ENCODE measurements around the gene C8A. TPM values are rescaled to one million over a fixed set of nuclear protein-coding genes. Genes with fewer than 3 reads are reported as not detected.

The C8A gene
- total and polyA plus RNA-seq, 2 of the 13 experiments (the other 11 are each of a cell fraction or from before 2014, with no cell fraction given) = 10.5 to 15.0 TPM

- no peak for TF ChIP-seq ZBTB1 (CRISPR knock-in tag; IDR thresholded peaks at IDR 0.05; ENCODE audit: borderline replicate concordance)
- TF ChIP-seq ZNF768 (CRISPR knock-in tag; IDR thresholded peaks at IDR 0.05) = no peak
- no peak for TF ChIP-seq ZNF878 (CRISPR knock-in tag; IDR thresholded peaks at IDR 0.05)
- no peak for TF ChIP-seq SATB2 (CRISPR knock-in tag; IDR thresholded peaks at IDR 0.05)
- TF ChIP-seq ZHX2 (IDR thresholded peaks at IDR 0.05; ENCODE audit: low read depth) = no peak
- TF ChIP-seq ZHX2 (CRISPR knock-in tag; IDR thresholded peaks at IDR 0.05; ENCODE audit: borderline replicate concordance) = no peak
- TF ChIP-seq ZNF564 (CRISPR knock-in tag; IDR thresholded peaks at IDR 0.05) = no peak
- TF ChIP-seq ZNF263 (CRISPR knock-in tag; IDR thresholded peaks at IDR 0.05) = no peak
Observed at GRCh38 chr1:56830052-56830451, 24.5 kb upstream of the C8A start (continued).

Measured in HepG2 (cell line).